Mesendoderm (in vitro differentiated cells): ENCODE results near the gene CAST.

Experiments used
- DNase-seq: peaks from one replicate; pipeline ENCODE4 v3.0.0; 2013
- H2AK5ac ChIP-seq: 2 replicates; pipeline ENCODE4 v1.6.1; 2013; ENCODE audit warnings: low read length, inconsistent platforms
- H2BK120ac ChIP-seq: 2 replicates; pipeline ENCODE4 v1.6.1; 2013; ENCODE audit warnings: low read depth, mild to moderate bottlenecking, low read length, moderate library complexity, mixed read lengths
- H2BK15ac ChIP-seq: replicated peaks from 2 replicates; pipeline ENCODE4 v1.6.1; 2013; ENCODE audit warnings: low read depth, mild to moderate bottlenecking, moderate library complexity
- H2BK5ac ChIP-seq: 2 replicates; pipeline ENCODE4 v1.6.1; 2013; ENCODE audit warnings: low read length, inconsistent platforms
- H3K18ac ChIP-seq: 2 replicates; pipeline ENCODE4 v1.6.1; 2013; ENCODE audit warnings: mild to moderate bottlenecking, low read length, mixed read lengths
- H3K23ac ChIP-seq: one replicate; pipeline ENCODE4 v1.6.1; 2013; ENCODE audit warnings: low read length
- H3K27ac ChIP-seq: 2 replicates; pipeline ENCODE4 v1.5.1; 2013; ENCODE audit warnings: low read depth, mild to moderate bottlenecking, inconsistent platforms, low read length, moderate library complexity
- H3K27me3 ChIP-seq: 2 replicates; pipeline ENCODE4 v1.6.1; 2013; ENCODE audit warnings: low read length, control low read depth, mild to moderate bottlenecking, inconsistent platforms; ENCODE audit not compliant: insufficient read depth, poor library complexity
- H3K36me3 ChIP-seq: 2 replicates; pipeline ENCODE4 v1.6.1; 2013; ENCODE audit warnings: low read length, inconsistent platforms; ENCODE audit not compliant: control insufficient read depth, insufficient read depth
- H3K4ac ChIP-seq: one replicate; pipeline ENCODE4 v1.6.1; 2013; ENCODE audit warnings: low read depth, mild to moderate bottlenecking, low read length, moderate library complexity
- H3K4me1 ChIP-seq: 2 replicates; pipeline ENCODE4 v1.6.1; 2013; ENCODE audit warnings: low read depth, low read length, inconsistent platforms; ENCODE audit not compliant: control insufficient read depth
- H3K4me2 ChIP-seq: 2 replicates; pipeline ENCODE4 v1.6.1; 2013; ENCODE audit warnings: low read length
- H3K4me3 ChIP-seq: 2 replicates; pipeline ENCODE4 v1.5.1; 2013; ENCODE audit warnings: mild to moderate bottlenecking, low read length
- H3K56ac ChIP-seq: one replicate; pipeline ENCODE4 v1.6.1; 2013; ENCODE audit warnings: low read length
- H3K79me1 ChIP-seq: 2 replicates; pipeline ENCODE4 v1.6.1; 2013; ENCODE audit warnings: low read length, inconsistent platforms
- H3K79me2 ChIP-seq: 2 replicates; pipeline ENCODE4 v1.6.1; 2013; ENCODE audit warnings: mild to moderate bottlenecking, low read length; ENCODE audit not compliant: control insufficient read depth, insufficient read depth
- H3K9ac ChIP-seq: 2 replicates; pipeline ENCODE4 v1.6.1; 2013; ENCODE audit warnings: low read length, inconsistent platforms
- H4K5ac ChIP-seq: one replicate; pipeline ENCODE4 v1.6.1; 2013; ENCODE audit warnings: low read length
- H4K8ac ChIP-seq: one replicate; pipeline ENCODE4 v1.6.1; 2013; ENCODE audit warnings: low read depth, mild to moderate bottlenecking, control low read depth, low read length, moderate library complexity
- WGBS: extraction: QIAGEN DNeasy Blood & Tissue Kit; methylation state at CpG from one replicate; pipeline ENCODE4 v1.1.7; 2013; ENCODE audit warnings: low lambda C conversion rate, missing lambda C conversion rate; ENCODE audit not compliant: insufficient coverage; ENCODE audit errors: extremely low coverage; 5-methylcytosine and 5-hydroxymethylcytosine counted together

Gene CAST

GRCh38 chr5:96668725-96669124 is 6.5 kb downstream of the CAST start:
- H3K9ac ChIP-seq, result no peak overlapping the region
- H3K27ac ChIP-seq, result no peak overlapping the region
- no peak overlapping the region for H3K4me3 ChIP-seq
- H4K8ac ChIP-seq, result no peak overlapping the region
- DNase-seq, result peak; percentile 43
- H2BK120ac ChIP-seq, result no peak overlapping the region
- no peak overlapping the region for H4K5ac ChIP-seq
- no peak overlapping the region for H2BK15ac ChIP-seq
- no CpG with 5 or more reads among the region's 2 CpGs for WGBS
- H2AK5ac ChIP-seq, result no peak overlapping the region
- H3K4me1 ChIP-seq, result no peaks in the 10 kb centered on the region
- no peak overlapping the region for H3K23ac ChIP-seq
- no peak overlapping the region for H3K56ac ChIP-seq
- H3K79me2 ChIP-seq, result no peaks in the 10 kb centered on the region
- H2BK5ac ChIP-seq, result no peak overlapping the region
- no peaks in the 10 kb centered on the region for H3K36me3 ChIP-seq
- H3K27me3 ChIP-seq, result no peaks in the 10 kb centered on the region
- no peak overlapping the region for H3K4ac ChIP-seq
- no peak overlapping the region for H3K4me2 ChIP-seq
- H3K18ac ChIP-seq, result no peak overlapping the region
- H3K79me1 ChIP-seq, result no peaks in the 10 kb centered on the region

- Histone ChIP-seq H4K8ac (no peak overlapping the region), H2AK5ac (no peak overlapping the region), H3K79me1 (no peaks in the 10 kb centered on the region), H3K56ac (no peak overlapping the region), H3K36me3 (no peaks in the 10 kb centered on the region), H2BK15ac (no peak overlapping the region), H3K27me3 (no peaks in the 10 kb centered on the region), H3K79me2 (no peaks in the 10 kb centered on the region), H3K4me1 (no peaks in the 10 kb centered on the region), H2BK5ac (no peak overlapping the region), H3K4me3 (no peak overlapping the region), H3K18ac (no peak overlapping the region), H3K23ac (no peak overlapping the region), H3K4ac (no peak overlapping the region), H4K5ac (no peak overlapping the region), H3K4me2 (no peak overlapping the region), H2BK120ac (no peak overlapping the region), H3K27ac (no peak overlapping the region), H3K9ac (no peak overlapping the region)
- no CpG with 5 or more reads among the region's 3 CpGs for WGBS
- no peak for DNase-seq
Observed at GRCh38 chr5:96669909-96670308, 7.7 kb downstream of the CAST start.

- no peak overlapping the region for H3K23ac ChIP-seq
- no peaks in the 10 kb centered on the region for H3K36me3 ChIP-seq
- no peaks in the 10 kb centered on the region for H3K79me2 ChIP-seq
- H3K27me3 ChIP-seq, result no peaks in the 10 kb centered on the region
- H3K79me1 ChIP-seq, result no peaks in the 10 kb centered on the region
- H4K5ac ChIP-seq, result no peak overlapping the region
- no peak overlapping the region for H2BK15ac ChIP-seq
- no peak overlapping the region for H2BK120ac ChIP-seq
- no peak for DNase-seq
- no peak overlapping the region for H2AK5ac ChIP-seq
- no peak overlapping the region for H3K4me3 ChIP-seq
- no peak overlapping the region for H4K8ac ChIP-seq
- no peak overlapping the region for H3K56ac ChIP-seq
- H3K4me1 ChIP-seq, result no peaks in the 10 kb centered on the region
- no peak overlapping the region for H3K4me2 ChIP-seq
- no peak overlapping the region for H3K4ac ChIP-seq
- H2BK5ac ChIP-seq, result no peak overlapping the region
- no peak overlapping the region for H3K18ac ChIP-seq
- no CpG with 5 or more reads among the region's 5 CpGs for WGBS
- no peak overlapping the region for H3K9ac ChIP-seq
- no peak overlapping the region for H3K27ac ChIP-seq
Observed at GRCh38 chr5:96671441-96671840, 9.3 kb downstream of the CAST start.

- Histone ChIP-seq H3K27me3 (no peaks in the 10 kb centered on the region), H3K4me1 (no peaks in the 10 kb centered on the region), H3K56ac (no peak overlapping the region), H3K4me2 (no peak overlapping the region), H3K79me2 (no peaks in the 10 kb centered on the region), H3K23ac (no peak overlapping the region), H4K5ac (no peak overlapping the region), H2AK5ac (no peak overlapping the region), H3K4ac (no peak overlapping the region), H3K9ac (no peak overlapping the region), H2BK5ac (no peak overlapping the region), H3K27ac (no peak overlapping the region), H3K4me3 (no peak overlapping the region), H2BK120ac (no peak overlapping the region), H3K18ac (no peak overlapping the region), H3K79me1 (no peaks in the 10 kb centered on the region), H3K36me3 (no peaks in the 10 kb centered on the region), H2BK15ac (no peak overlapping the region), H4K8ac (no peak overlapping the region)
- DNase-seq, result no peak
Observed at GRCh38 chr5:96673127-96673526, 11.0 kb downstream of the CAST start.

- no peak overlapping the region for H3K9ac ChIP-seq
Observed at GRCh38 chr5:96675882-96676281, 13.7 kb downstream of the CAST start.

GRCh38 chr5:96677496-96677895 is 15.3 kb downstream of the CAST start:
- H4K5ac ChIP-seq, result no peak overlapping the region
- no peak for DNase-seq
- no CpG with 5 or more reads among the region's 2 CpGs for WGBS

More at GRCh38 chr5:96675882-96676281, 13.7 kb downstream of the CAST start:
- H3K23ac ChIP-seq, result no peak overlapping the region
- no peak overlapping the region for H3K4me3 ChIP-seq
- H3K4me1 ChIP-seq, result no peaks in the 10 kb centered on the region
- H3K27me3 ChIP-seq, result no peaks in the 10 kb centered on the region
- H4K5ac ChIP-seq, result no peak overlapping the region
- no peak overlapping the region for H3K4ac ChIP-seq
- no peak overlapping the region for H3K56ac ChIP-seq
- H4K8ac ChIP-seq, result no peak overlapping the region
- H2BK120ac ChIP-seq, result no peak overlapping the region
- DNase-seq, result no peak
- no peak overlapping the region for H3K4me2 ChIP-seq
- no peak overlapping the region for H2BK15ac ChIP-seq
- no peaks in the 10 kb centered on the region for H3K79me2 ChIP-seq
- no peak overlapping the region for H2AK5ac ChIP-seq
- no peak overlapping the region for H2BK5ac ChIP-seq
- H3K18ac ChIP-seq, result no peak overlapping the region
- no peaks in the 10 kb centered on the region for H3K79me1 ChIP-seq
- WGBS, result no CpG with 5 or more reads among the region's 1 CpG
- H3K36me3 ChIP-seq, result no peaks in the 10 kb centered on the region
- H3K27ac ChIP-seq, result no peak overlapping the region

More at GRCh38 chr5:96677496-96677895, 15.3 kb downstream of the CAST start:
- no peak overlapping the region for H3K4me3 ChIP-seq
- no peak overlapping the region for H3K9ac ChIP-seq
- H3K4ac ChIP-seq, result no peak overlapping the region
- H3K36me3 ChIP-seq, result no peaks in the 10 kb centered on the region
- no peaks in the 10 kb centered on the region for H3K27me3 ChIP-seq
- H3K4me1 ChIP-seq, result no peaks in the 10 kb centered on the region
- H3K56ac ChIP-seq, result no peak overlapping the region
- no peak overlapping the region for H4K8ac ChIP-seq
- H2BK15ac ChIP-seq, result no peak overlapping the region
- no peak overlapping the region for H3K23ac ChIP-seq
- no peaks in the 10 kb centered on the region for H3K79me1 ChIP-seq
- H2BK5ac ChIP-seq, result no peak overlapping the region
- H3K18ac ChIP-seq, result no peak overlapping the region
- H2BK120ac ChIP-seq, result no peak overlapping the region
- no peak overlapping the region for H3K27ac ChIP-seq
- H3K79me2 ChIP-seq, result no peaks in the 10 kb centered on the region
- H3K4me2 ChIP-seq, result no peak overlapping the region
- H2AK5ac ChIP-seq, result no peak overlapping the region
